Peyer's patch (tissue), 4 donors: ENCODE results near the gene OGFRL1. TPM values are rescaled to one million over a fixed set of nuclear protein-coding genes. Genes with fewer than 3 reads are reported as not detected.

Source experiments
- DNase-seq, 3 donors: peaks; one replicate each; pipeline ENCODE4 v3.0.0-alpha.2; 2017 to 2019
- H3K27ac ChIP-seq, 4 donors: fragments of 200-600 bp; sonication (generic); one replicate each; pipeline ENCODE4 v1.5.1; 2016 to 2019
- H3K27me3 ChIP-seq, 2 donors: fragments of 200-600 bp; sonication (generic); one replicate each; pipeline ENCODE4 v1.5.1; 2019
- H3K36me3 ChIP-seq, 3 donors: fragments of 200-600 bp; sonication (generic); one replicate each; pipeline ENCODE4 v1.5.1; 2016 to 2019
- H3K4me1 ChIP-seq, 4 donors: fragments of 200-600 bp; sonication (generic); one replicate each; pipeline ENCODE4 v1.5.1; 2016 to 2019
- H3K4me3 ChIP-seq, 4 donors: fragments of 200-600 bp; sonication (generic); 1 replicate in 3 of 4; 2 replicates in 1 of 4; pipeline ENCODE4 v1.5.1; 2016 to 2019; ENCODE audit warnings: mild to moderate bottlenecking in 1 of 4
- H3K9me3 ChIP-seq, 4 donors: fragments of 200-600 bp; sonication (generic); one replicate each; pipeline ENCODE4 v1.5.1; 2016 to 2019; ENCODE audit warnings: mild to moderate bottlenecking in 1 of 4
- POLR2A ChIP-seq, 2 donors: fragments of 450-650 bp; IDR thresholded peaks; one replicate each; pipeline ENCODE4 v1.5.1; 2017; ENCODE audit warnings: antibody characterized with exemption in 2 of 2, mild to moderate bottlenecking in 2 of 2, moderate library complexity in 2 of 2
- total RNA-seq, 4 donors: library from RNA; depleted of rRNA; stranded (reverse); fragments of >200 nt; gene quantifications; one replicate each; pipeline ENCODE4 v1.1.0, GENCODE V29; 2016
- TF ChIP-seq, protein P1 (sequence below), 6 experiments: fragments of 450-650 bp in 4 of 6; fragments of 200-600 bp in 2 of 6; sonication (generic) in 1 of 6; IDR thresholded peaks; one replicate each; pipeline ENCODE4 v1.5.1; 2017 to 2019; ENCODE audit warnings: antibody characterized with exemption in 6 of 6, mild to moderate bottlenecking in 3 of 6, moderate library complexity in 1 of 6

The OGFRL1 gene
- total RNA-seq, 4 donors from 2014 or later = 3.0 to 36.3 (median 5.5) TPM

DNA sequence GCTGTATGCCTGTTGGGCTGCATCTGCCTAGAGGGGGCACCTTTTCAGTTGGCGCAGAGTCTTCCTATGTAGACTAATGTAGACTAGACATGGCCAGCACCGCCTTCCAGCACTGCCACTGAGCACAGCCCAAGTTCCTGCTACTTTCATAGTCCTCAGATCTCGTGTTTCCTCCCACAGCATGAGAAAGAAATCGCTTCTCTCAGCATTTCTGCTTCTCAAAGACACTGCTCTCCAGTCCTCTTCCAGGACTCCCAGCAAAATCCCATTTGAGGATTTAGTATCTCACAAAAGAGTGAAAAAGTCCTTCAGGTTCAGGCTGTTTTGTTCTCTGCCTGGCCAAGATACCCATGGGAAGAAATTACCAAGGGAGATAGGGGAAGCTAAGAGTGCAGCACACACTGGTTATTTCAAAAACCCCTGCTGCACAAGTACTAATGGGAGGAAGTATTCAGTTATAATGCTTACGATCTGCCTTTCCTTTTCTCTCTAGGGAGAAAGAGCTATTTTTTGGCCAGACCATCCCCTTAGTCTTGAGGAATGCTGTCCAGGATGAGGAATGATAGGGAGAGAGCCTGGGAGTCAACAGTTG lies 35.7 kb downstream of the OGFRL1 start:
- H3K4me3 ChIP-seq = no peak overlapping the region
- no peaks in the 10 kb centered on the region for H3K4me1 ChIP-seq
- H3K9me3 ChIP-seq = no peaks in the 10 kb centered on the region
- no peak overlapping the region for H3K27ac ChIP-seq
- no peaks in the 10 kb centered on the region for H3K27me3 ChIP-seq
- DNase-seq = no peak
- H3K36me3 ChIP-seq = no peaks in the 10 kb centered on the region
- TF ChIP-seq, protein P1, sequence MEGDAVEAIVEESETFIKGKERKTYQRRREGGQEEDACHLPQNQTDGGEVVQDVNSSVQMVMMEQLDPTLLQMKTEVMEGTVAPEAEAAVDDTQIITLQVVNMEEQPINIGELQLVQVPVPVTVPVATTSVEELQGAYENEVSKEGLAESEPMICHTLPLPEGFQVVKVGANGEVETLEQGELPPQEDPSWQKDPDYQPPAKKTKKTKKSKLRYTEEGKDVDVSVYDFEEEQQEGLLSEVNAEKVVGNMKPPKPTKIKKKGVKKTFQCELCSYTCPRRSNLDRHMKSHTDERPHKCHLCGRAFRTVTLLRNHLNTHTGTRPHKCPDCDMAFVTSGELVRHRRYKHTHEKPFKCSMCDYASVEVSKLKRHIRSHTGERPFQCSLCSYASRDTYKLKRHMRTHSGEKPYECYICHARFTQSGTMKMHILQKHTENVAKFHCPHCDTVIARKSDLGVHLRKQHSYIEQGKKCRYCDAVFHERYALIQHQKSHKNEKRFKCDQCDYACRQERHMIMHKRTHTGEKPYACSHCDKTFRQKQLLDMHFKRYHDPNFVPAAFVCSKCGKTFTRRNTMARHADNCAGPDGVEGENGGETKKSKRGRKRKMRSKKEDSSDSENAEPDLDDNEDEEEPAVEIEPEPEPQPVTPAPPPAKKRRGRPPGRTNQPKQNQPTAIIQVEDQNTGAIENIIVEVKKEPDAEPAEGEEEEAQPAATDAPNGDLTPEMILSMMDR (IDR thresholded peaks at IDR 0.05) = no peak
- no peak for TF ChIP-seq POLR2A (IDR thresholded peaks at IDR 0.05)

DNA sequence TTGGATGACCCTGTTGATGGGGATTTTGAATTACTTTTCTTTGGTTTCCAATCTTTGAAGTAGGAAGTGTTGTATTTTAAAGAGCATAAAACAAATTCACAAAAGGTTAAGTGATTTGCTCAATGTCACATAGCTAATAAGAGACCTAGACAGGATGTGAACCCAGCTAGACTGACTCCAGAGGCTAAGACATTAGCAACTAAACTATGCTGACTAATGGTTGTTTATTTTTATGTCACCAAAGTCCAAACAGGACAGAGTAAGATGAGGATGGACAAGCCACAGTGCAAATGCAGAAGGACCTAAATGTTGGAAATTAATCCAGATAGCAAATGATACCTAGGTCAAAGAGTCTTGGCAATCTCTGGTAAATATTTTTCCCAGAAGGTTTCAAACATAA lies 38.0 kb downstream of the OGFRL1 start:
- Histone ChIP-seq H3K4me1 (no peaks in the 10 kb centered on the region), H3K27ac (no peak overlapping the region), H3K9me3 (no peaks in the 10 kb centered on the region), H3K27me3 (no peaks in the 10 kb centered on the region), H3K4me3 (no peak overlapping the region), H3K36me3 (no peaks in the 10 kb centered on the region)
- TF ChIP-seq, protein P1 (IDR thresholded peaks at IDR 0.05) = no peak
- no peak for TF ChIP-seq POLR2A (IDR thresholded peaks at IDR 0.05)
- DNase-seq = no peak

DNA sequence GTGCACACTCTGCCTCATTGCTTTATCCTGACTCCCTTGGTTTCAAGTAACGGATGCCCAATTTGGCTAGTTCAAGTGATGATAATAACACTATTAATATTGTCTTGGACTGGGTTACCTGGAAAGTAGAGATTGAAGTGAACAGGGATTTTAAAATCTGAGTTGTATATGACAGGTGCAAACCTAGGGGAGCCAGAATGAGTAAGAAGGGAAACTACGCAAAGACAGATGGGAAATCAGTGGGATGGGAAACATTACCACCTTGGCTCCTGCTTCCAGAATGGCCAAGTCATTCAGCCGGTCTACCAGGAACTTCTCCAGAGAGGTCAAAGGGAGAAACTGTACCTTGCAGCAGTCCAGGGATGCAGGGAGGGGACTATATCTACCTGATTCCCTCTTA lies 41.9 kb downstream of the OGFRL1 start:
- Histone ChIP-seq H3K4me3 (no peak overlapping the region), H3K27ac (no peak overlapping the region), H3K9me3 (no peaks in the 10 kb centered on the region), H3K36me3 (no peaks in the 10 kb centered on the region), H3K4me1 (no peaks in the 10 kb centered on the region), H3K27me3 (no peaks in the 10 kb centered on the region)
- DNase-seq = no peak
- TF ChIP-seq POLR2A (IDR thresholded peaks at IDR 0.05) = no peak
- TF ChIP-seq, protein P1 (IDR thresholded peaks at IDR 0.05) = no peak

DNA sequence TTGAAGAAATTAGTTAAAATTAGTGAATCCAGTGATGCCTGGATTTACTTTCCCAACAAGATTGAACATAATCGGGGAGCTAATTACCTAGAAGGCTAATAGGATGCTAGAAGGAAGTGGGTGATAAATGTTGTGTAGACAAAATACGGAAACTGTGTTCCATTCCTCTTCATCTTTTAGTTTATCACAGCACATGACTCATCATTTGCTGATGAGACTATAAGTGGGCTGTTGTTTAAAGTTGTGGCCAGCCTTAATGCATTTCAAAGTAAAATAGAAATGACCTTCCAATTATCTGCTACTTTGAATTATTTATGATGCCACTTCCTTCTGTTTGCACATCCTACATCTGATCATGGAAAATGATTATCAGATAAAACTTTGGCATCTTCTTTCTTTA lies 43.4 kb downstream of the OGFRL1 start:
- DNase-seq = no peak
- no peak overlapping the region for H3K27ac ChIP-seq
- TF ChIP-seq POLR2A (IDR thresholded peaks at IDR 0.05) = no peak
- TF ChIP-seq, protein P1 (IDR thresholded peaks at IDR 0.05) = no peak

DNA sequence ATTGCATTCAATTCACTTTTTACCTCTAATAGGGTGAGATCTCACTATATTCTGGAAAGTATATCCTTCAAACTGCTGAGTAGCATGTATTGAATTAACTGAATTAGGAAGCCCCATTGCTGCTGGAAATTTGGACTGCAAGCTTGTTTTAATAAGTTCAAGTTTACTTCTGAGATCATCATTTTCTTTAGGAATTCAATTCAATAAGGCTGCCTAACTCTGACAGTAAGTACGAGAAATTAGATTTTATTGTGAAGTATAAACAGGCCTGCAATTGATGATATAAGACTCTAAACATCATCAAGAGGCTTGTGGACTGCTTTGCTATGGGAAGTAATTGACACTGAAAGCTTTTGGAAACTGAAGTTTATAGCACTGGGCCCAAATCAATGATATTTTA lies 44.4 kb downstream of the OGFRL1 start:
- H3K4me3 ChIP-seq = no peak overlapping the region
- H3K27ac ChIP-seq = no peak overlapping the region
- no peak for DNase-seq

More for the DNA sequence above, 43.4 kb downstream of the OGFRL1 start:
- no peaks in the 10 kb centered on the region for H3K36me3 ChIP-seq
- no peaks in the 10 kb centered on the region for H3K4me1 ChIP-seq
- no peaks in the 10 kb centered on the region for H3K27me3 ChIP-seq
- H3K9me3 ChIP-seq = no peaks in the 10 kb centered on the region
- H3K4me3 ChIP-seq = no peak overlapping the region

More for the DNA sequence above, 44.4 kb downstream of the OGFRL1 start:
- Histone ChIP-seq H3K4me1 (no peaks in the 10 kb centered on the region), H3K36me3 (no peaks in the 10 kb centered on the region), H3K9me3 (no peaks in the 10 kb centered on the region), H3K27me3 (no peaks in the 10 kb centered on the region)
- TF ChIP-seq, protein P1 (IDR thresholded peaks at IDR 0.05) = no peak
- no peak for TF ChIP-seq POLR2A (IDR thresholded peaks at IDR 0.05)
